PFSK-1 (cell line): Measurements from ENCODE around the gene DYNLL1.

Experiments
- FOXP2 ChIP-seq: optimal IDR thresholded peaks from 2 replicates; pipeline ENCODE3; 2011; ENCODE audit warnings: borderline replicate concordance, control low read depth, inconsistent platforms; ENCODE audit not compliant: insufficient read depth; ENCODE audit errors: extremely low read length, extremely low read depth
- POLR2AphosphoS5 ChIP-seq: IDR thresholded peaks from 2 replicates; pipeline ENCODE4 v1.6.1; 2012; ENCODE audit warnings: low read depth, mild to moderate bottlenecking, control low read depth, low read length, moderate library complexity
- REST ChIP-seq, 2 experiments: IDR thresholded peaks; 2 replicates each; pipeline versions ENCODE4 v1.6.1 to v1.8.0; 2011 to 2012; ENCODE audit warnings: low read depth in 2 of 2, low read length in 2 of 2, control low read depth in 1 of 2, inconsistent platforms in 1 of 2, mild to moderate bottlenecking in 1 of 2, moderate library complexity in 1 of 2; ENCODE audit not compliant: insufficient read depth in 1 of 2
- SIN3A ChIP-seq: IDR thresholded peaks from 2 replicates; pipeline ENCODE4 v1.6.1; 2012; ENCODE audit warnings: mild to moderate bottlenecking, low read length, moderate library complexity, borderline replicate concordance; ENCODE audit not compliant: insufficient read depth
- TAF1 ChIP-seq: IDR thresholded peaks from 2 replicates; pipeline ENCODE4 v1.6.1; 2012; ENCODE audit warnings: low read length, control low read depth, borderline replicate concordance; ENCODE audit not compliant: insufficient read depth

DYNLL1 gene

GRCh38 chr12:120539303-120539702 lies 43.4 kb downstream of the DYNLL1 start:
- TF ChIP-seq FOXP2: no peak
- TF ChIP-seq TAF1: no peak
- TF ChIP-seq SIN3A: no peak
- no peak for TF ChIP-seq REST (IDR thresholded peaks at IDR 0.05; ENCODE audit: insufficient read depth in 1 of 2, low read depth in 2 of 2, low read length in 2 of 2)
- TF ChIP-seq POLR2AphosphoS5: no peak

- TF ChIP-seq TAF1 (no peak), FOXP2 (no peak), SIN3A (no peak), REST (IDR thresholded peaks at IDR 0.05; ENCODE audit: insufficient read depth in 1 of 2, low read depth in 2 of 2, low read length in 2 of 2) (no peak), POLR2AphosphoS5 (no peak)
These were observed 44.5 kb downstream of the DYNLL1 start for GRCh38 chr12:120540445-120540844.

- TF ChIP-seq TAF1: no peak
- no peak for TF ChIP-seq REST (IDR thresholded peaks at IDR 0.05; ENCODE audit: insufficient read depth in 1 of 2, low read depth in 2 of 2, low read length in 2 of 2)
- TF ChIP-seq SIN3A: no peak
- no peak for TF ChIP-seq POLR2AphosphoS5
- no peak for TF ChIP-seq FOXP2
These were observed 46.3 kb downstream of the DYNLL1 start for GRCh38 chr12:120542166-120542565.

- TF ChIP-seq REST (IDR thresholded peaks at IDR 0.05; ENCODE audit: insufficient read depth in 1 of 2, low read depth in 2 of 2, low read length in 2 of 2): no peak
- TF ChIP-seq POLR2AphosphoS5: no peak
- TF ChIP-seq FOXP2: no peak
- TF ChIP-seq SIN3A: no peak
- TF ChIP-seq TAF1: no peak
These were observed 48.8 kb downstream of the DYNLL1 start for GRCh38 chr12:120544691-120545090.

- TF ChIP-seq REST (IDR thresholded peaks at IDR 0.05; ENCODE audit: insufficient read depth in 1 of 2, low read depth in 2 of 2, low read length in 2 of 2) (no peak), FOXP2 (no peak), POLR2AphosphoS5 (no peak), TAF1 (no peak)
These were observed 50.1 kb downstream of the DYNLL1 start for GRCh38 chr12:120546050-120546386.
